ENCODE results near the gene ADNP2. TPM values are rescaled to one million over a fixed set of nuclear protein-coding genes. Genes with fewer than 3 reads are reported as not detected.

Gene ADNP2
- total RNA-seq, 1 donor from 2014 or later, result 10.0 TPM

GRCh38 chr18:80189531-80189865 is 80.4 kb downstream of the ADNP2 start:
- no peak for DNase-seq (ENCODE audit: low read depth)

Other genes with a start within 250 kb of the ADNP2 start
- 51.4 and 65.1 TPM in 2 replicates for gene SLC66A2, start 157.6 kb upstream of the ADNP2 start, total RNA-seq
- not detected in 2 replicates for gene HSBP1L1, start 144.6 kb upstream of the ADNP2 start, total RNA-seq
- 42.4 and 52.4 TPM in 2 replicates for gene TXNL4A, start 120.7 kb upstream of the ADNP2 start, total RNA-seq
- 26.7 and 27.1 TPM in 2 replicates for gene RBFA, start 74.8 kb upstream of the ADNP2 start, total RNA-seq
- gene PARD6G, start 138.3 kb downstream of the ADNP2 start, total RNA-seq, result 0.94 and 2.3 TPM in 2 replicates

Data from myocyte (in vitro differentiated cells).